Endodermal cell (in vitro differentiated cells): ENCODE measurements around the gene LTBP2. TPM values are rescaled to one million over a fixed set of nuclear protein-coding genes. Genes with fewer than 3 reads are reported as not detected.

Experiments
- DNase-seq: peaks from one replicate; pipeline ENCODE4 v3.0.0-alpha.2; 2017
- H3K27ac ChIP-seq: 2 replicates; pipeline ENCODE4 v1.5.1; 2013; ENCODE audit warnings: mild to moderate bottlenecking, low read depth, low read length, moderate library complexity
- H3K27me3 ChIP-seq: 2 replicates; pipeline ENCODE4 v1.6.1; 2013; ENCODE audit warnings: mild to moderate bottlenecking, low read length, moderate library complexity; ENCODE audit not compliant: insufficient read depth, control insufficient read depth, poor library complexity, severe bottlenecking
- H3K36me3 ChIP-seq: 2 replicates; pipeline ENCODE4 v1.7.0; 2013; ENCODE audit warnings: mild to moderate bottlenecking, low read length, moderate library complexity; ENCODE audit not compliant: control insufficient read depth, insufficient read depth
- H3K4me1 ChIP-seq: one replicate; pipeline ENCODE4 v1.7.0; 2013; ENCODE audit warnings: low read length; ENCODE audit not compliant: control insufficient read depth, insufficient read depth
- H3K4me3 ChIP-seq: 2 replicates; pipeline ENCODE4 v1.5.1; 2013; ENCODE audit warnings: mild to moderate bottlenecking, low read length, moderate library complexity
- H3K9ac ChIP-seq: 2 replicates; pipeline ENCODE4 v1.6.1; 2013; ENCODE audit warnings: mild to moderate bottlenecking, low read length, moderate library complexity; ENCODE audit not compliant: poor library complexity, severe bottlenecking; ENCODE audit errors: extremely low read depth
- H3K9me3 ChIP-seq: 2 replicates; pipeline ENCODE4 v1.6.1; 2013; ENCODE audit warnings: mild to moderate bottlenecking, low read length, moderate library complexity; ENCODE audit not compliant: control insufficient read depth
- H3K27ac Mint-ChIP-seq: 2 replicates; pipeline ENCODE4 v1.8.0; 2020; ENCODE audit warnings: mixed read lengths
- H3K27me3 Mint-ChIP-seq: 2 replicates; pipeline ENCODE4 v1.8.0; 2021; ENCODE audit warnings: mild to moderate bottlenecking, mixed read lengths; ENCODE audit not compliant: insufficient read depth
- H3K36me3 Mint-ChIP-seq: 2 replicates; pipeline ENCODE4 v1.8.0; 2020; ENCODE audit warnings: low read depth, mixed read lengths
- H3K4me1 Mint-ChIP-seq: 2 replicates; pipeline ENCODE4 v1.8.0; 2020; ENCODE audit warnings: mixed read lengths
- H3K4me3 Mint-ChIP-seq: 2 replicates; pipeline ENCODE4 v1.8.0; 2020; ENCODE audit warnings: mild to moderate bottlenecking, moderate library complexity, mixed read lengths
- H3K9me3 Mint-ChIP-seq: 2 replicates; pipeline ENCODE4 v1.8.0; 2020; ENCODE audit warnings: mild to moderate bottlenecking, mixed read lengths
- CTCF ChIP-seq: fragments of 200-600 bp; sonication (generic); conservative IDR thresholded peaks from 2 replicates; pipeline ENCODE4 v1.5.0; 2021; ENCODE audit warnings: antibody characterized with exemption, mild to moderate bottlenecking
- WGBS, 2 experiments: methylation state at CpG; one replicate each; pipeline versions ENCODE4 v1.1.5 to v1.1.7; 2013; ENCODE audit warnings: missing lambda C conversion rate in 2 of 2, mixed read lengths in 1 of 2; ENCODE audit not compliant: insufficient coverage in 1 of 2, insufficient read length in 1 of 2; 5-methylcytosine and 5-hydroxymethylcytosine counted together
- total RNA-seq, 2 donors: library from RNA; stranded (reverse); fragmentation: NEBNext Ultra II Directional in 1 of 2; extraction: Animal tissue kit (Norgen Biotek cat#: 25700) in 1 of 2; gene quantifications; 2 replicates in 1 of 2; 3 replicates in 1 of 2; pipeline ENCODE4 v1.2.1, GENCODE V29; 2021

Gene LTBP2
- total RNA-seq, 2 donors from 2014 or later, result 1.7 to 2.9 TPM

DNA sequence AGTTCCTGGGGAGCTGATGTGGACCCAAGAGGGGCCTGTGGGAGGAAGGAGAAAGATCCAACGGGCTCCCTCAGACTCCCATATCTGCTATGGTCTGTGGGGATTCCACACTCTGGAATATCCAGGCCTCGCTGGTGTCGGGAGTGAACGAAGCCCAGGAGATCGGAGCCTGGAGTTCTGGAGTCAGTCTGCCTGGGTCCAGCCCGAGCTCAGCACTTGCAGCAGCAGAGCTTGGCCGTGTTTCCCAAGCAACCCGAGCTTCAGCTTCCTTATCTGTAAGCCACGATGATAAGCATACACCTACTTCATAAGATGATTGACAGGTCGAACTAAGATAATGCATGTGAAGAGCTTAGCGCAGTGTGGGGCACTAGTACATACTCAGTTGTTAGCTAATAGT is 10.1 kb downstream of the LTBP2 start:
- WGBS, 2 experiments, result 91 to 95% methylated on average over 5 to 11 of the region's 11 CpGs
- peaks cover 5% of the 10 kb centered on the region for H3K4me1 Mint-ChIP-seq
- no peak for DNase-seq
- no peak for TF ChIP-seq CTCF
- no peak overlapping the region for H3K27ac ChIP-seq
- H3K4me3 ChIP-seq, result no peak overlapping the region
- no peaks in the 10 kb centered on the region for H3K4me1 ChIP-seq
- no peak overlapping the region for H3K9ac ChIP-seq
- H3K27me3 ChIP-seq, result no peaks in the 10 kb centered on the region
- H3K9me3 Mint-ChIP-seq, result no peaks in the 10 kb centered on the region
- H3K27me3 Mint-ChIP-seq, result no peaks in the 10 kb centered on the region
- no peak overlapping the region for H3K27ac Mint-ChIP-seq
- H3K9me3 ChIP-seq, result no peaks in the 10 kb centered on the region
- H3K36me3 Mint-ChIP-seq, result no peaks in the 10 kb centered on the region
- no peaks in the 10 kb centered on the region for H3K36me3 ChIP-seq
- no peak overlapping the region for H3K4me3 Mint-ChIP-seq

GRCh38 chr14:74599946-74600345 is 12.1 kb downstream of the LTBP2 start:
- H3K36me3 ChIP-seq, result no peaks in the 10 kb centered on the region
- Mint-ChIP-seq H3K27ac (no peak overlapping the region), H3K27me3 (no peaks in the 10 kb centered on the region), H3K36me3 (no peaks in the 10 kb centered on the region), H3K4me1 (peaks cover 5% of the 10 kb centered on the region), H3K4me3 (no peak overlapping the region), H3K9me3 (no peaks in the 10 kb centered on the region)
- no peaks in the 10 kb centered on the region for H3K4me1 ChIP-seq
- H3K9me3 ChIP-seq, result no peaks in the 10 kb centered on the region
- H3K27me3 ChIP-seq, result no peaks in the 10 kb centered on the region
- no peak overlapping the region for H3K4me3 ChIP-seq
- no peak for TF ChIP-seq CTCF
- DNase-seq, result no peak
- no peak overlapping the region for H3K27ac ChIP-seq
- WGBS, 2 experiments, result 93% methylated on average over 8 of the region's 8 CpGs; no CpG with 5 or more reads in 1 of the 2 experiments
- H3K9ac ChIP-seq, result no peak overlapping the region

DNA sequence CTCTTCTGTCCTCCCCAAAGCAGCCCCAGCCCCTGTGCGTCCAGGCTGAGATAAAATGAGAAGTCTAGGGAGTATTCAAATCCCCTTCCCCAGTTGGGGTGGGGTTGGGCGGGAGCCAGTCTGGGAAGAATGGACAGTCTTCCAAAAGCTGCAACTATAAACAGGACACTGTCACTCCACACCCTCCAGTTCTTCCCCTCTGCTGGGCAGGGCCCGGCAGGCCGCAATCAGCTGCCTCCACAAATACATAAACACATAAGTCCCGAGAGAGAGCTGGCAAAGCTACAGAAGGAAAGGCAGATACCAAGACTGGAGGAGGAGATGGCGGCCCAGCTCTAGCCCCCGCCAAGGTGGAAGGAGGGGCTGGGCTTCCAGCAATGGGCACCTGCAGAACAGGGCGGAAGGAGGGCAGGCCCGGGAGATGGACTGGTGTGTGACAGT is 12.7 kb downstream of the LTBP2 start:
- H3K27me3 Mint-ChIP-seq, result no peaks in the 10 kb centered on the region
- peaks cover 5% of the 10 kb centered on the region for H3K4me1 Mint-ChIP-seq
- H3K4me1 ChIP-seq, result no peaks in the 10 kb centered on the region
- no peaks in the 10 kb centered on the region for H3K9me3 Mint-ChIP-seq
- H3K9me3 ChIP-seq, result no peaks in the 10 kb centered on the region
- H3K27me3 ChIP-seq, result no peaks in the 10 kb centered on the region
- no peak overlapping the region for H3K4me3 Mint-ChIP-seq
- 92 to 94% methylated on average over 2 to 9 of the region's 9 CpGs for WGBS, 2 experiments
- H3K9ac ChIP-seq, result no peak overlapping the region
- no peaks in the 10 kb centered on the region for H3K36me3 ChIP-seq
- TF ChIP-seq CTCF, result no peak
- DNase-seq, result no peak
- H3K27ac ChIP-seq, result no peak overlapping the region
- no peaks in the 10 kb centered on the region for H3K36me3 Mint-ChIP-seq
- no peak overlapping the region for H3K27ac Mint-ChIP-seq
- no peak overlapping the region for H3K4me3 ChIP-seq
